GM21528 (cell line): ENCODE data around the gene SUCLG2.
"Not testable (repeated sequence)": the region's sequence is repeated elsewhere in the genome, so short reads cannot be mapped to it uniquely, and the experiment has no call there.

Source experiments
- ATAC-seq: cut with Tn5 transposase; IDR thresholded peaks from one replicate; pipeline ENCODE4 v1.9.1; 2021; ENCODE audit warnings: mild to moderate bottlenecking, moderate library complexity; ENCODE audit not compliant: unreplicated experiment, low FRiP score

SUCLG2 gene

DNA sequence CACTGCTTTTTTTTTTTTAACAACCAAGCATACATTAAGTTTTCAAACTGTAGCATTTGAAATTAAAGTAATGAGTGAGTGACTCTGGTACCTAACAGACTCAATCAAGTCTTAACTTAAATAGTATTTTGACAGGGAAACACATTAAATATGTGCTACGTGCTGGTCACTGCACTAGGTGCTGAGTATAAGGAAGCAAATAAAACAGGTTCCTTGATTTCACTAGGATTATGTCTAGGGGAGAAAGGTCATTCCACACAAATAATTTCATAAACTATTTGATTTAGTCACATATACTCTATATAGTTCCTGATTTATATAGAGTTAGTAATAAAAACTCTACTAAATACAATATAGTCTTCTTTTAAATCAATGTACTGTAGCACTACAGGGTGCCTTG lies 89.4 kb downstream of the SUCLG2 start:
- no peak for ATAC-seq

DNA sequence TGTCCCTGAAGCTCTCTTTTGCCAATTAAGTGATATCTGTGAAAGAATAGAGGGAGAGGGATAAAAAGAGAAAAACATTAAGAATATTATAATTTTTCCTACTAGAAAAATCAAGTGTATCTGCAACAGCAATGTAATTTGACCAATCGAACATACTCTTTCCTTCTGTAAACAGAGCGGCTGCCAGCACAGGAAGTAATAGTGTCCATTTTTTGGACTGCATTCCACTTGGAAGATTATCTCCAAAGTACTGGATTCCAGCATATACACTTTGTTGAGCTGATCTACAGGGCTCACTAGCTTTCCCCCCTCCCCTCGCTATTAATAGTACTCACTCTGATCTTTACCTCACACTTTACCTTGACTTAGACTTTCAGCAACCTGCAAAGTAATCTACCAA lies 90.4 kb downstream of the SUCLG2 start:
- ATAC-seq: no peak

DNA sequence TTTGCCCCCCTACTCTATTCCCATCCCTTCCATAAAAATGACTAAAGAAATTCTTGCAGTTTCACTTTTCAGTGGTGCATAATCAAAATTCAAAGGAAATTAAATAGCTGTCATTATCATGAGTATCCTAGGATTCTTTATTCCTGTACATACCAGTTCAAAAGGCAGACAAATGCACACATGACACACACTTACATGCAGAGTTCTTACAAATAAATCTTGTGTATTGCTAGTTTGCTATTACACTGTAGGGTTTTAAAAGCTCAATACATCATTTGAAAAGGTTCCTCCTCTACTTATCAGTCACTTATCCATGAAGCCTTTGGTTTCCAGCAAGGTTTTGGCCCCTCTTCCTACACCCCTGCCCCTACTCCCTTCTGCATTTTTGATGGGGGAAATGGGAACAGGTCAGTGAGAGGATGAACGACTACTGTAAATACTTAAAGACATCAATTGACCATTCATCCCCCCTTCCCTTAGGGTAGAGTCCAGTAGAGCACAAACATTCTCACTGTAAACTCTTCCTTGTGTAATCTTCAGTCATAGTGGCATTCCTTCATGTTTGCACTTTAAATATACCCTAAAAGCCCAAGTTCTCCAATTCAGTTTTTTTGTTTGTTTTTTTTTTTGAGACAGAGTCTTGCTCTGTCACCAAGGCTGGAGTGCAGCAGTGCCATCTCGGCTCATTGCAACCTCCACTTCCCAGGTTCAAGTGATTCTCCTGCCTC lies 92.6 kb downstream of the SUCLG2 start:
- ATAC-seq: no peak

DNA sequence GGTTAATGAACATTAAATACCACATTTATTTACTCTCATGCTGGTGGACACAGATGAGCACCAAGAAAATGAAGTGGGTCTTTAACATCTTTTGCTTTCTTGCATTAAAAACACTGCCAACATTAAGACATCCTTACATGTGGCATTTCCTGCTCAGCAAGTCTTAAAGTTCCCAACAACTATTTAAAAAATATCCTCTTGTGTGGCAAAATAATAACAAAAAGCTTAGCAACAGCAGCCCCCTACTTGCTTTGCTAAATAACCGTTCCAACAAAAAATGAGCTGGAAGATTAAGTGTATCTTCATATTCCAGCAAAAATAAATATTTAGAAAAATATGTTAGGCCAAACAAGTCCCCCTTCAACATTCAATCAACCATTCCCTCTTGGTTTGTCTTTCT lies 93.1 kb downstream of the SUCLG2 start:
- no peak for ATAC-seq

DNA sequence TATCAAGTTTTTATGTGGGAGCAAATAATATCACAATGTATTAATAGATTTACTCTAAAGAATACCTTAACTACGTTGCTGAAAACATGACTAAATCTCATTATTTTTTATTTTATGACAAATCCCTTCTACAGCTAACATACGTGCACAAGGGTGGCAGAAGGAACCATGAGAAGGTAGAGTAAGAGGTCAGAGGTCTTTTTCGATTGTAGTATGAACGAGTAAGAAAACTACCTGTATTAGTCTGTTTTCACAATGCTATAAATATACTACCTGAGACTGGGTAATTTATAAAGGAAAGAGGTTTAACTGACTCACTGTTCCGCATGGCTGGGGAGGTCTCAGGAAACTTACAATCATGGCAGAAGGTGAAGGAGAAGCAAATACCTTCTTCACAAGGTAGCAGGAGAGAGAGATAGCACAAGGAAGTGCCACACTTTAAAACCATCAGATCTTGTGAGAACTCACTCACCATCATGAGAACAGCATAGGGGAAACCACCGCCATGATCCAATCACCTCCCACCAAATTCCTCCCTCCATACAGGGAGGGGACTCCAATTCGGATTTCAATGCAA lies 95.3 kb downstream of the SUCLG2 start:
- ATAC-seq: no peak

DNA sequence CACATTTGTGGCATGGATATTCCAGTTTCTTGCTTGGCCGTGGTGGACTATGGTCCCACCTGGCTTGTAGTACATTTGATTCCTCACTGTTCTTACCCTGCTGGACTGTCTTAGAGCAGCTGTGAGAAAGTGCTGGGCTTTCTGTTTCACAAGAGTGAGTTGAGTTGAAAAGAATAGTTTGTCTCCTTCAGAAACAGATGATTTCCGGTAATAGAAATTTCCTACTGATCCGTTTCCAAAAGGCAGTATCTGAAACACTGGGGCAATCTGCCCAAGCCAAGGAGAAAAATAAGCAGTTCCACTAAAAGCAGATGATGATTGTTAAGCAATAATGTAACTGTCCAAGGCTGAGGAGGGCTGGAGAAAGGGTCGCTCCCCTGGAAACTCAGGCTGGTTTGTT lies 96.0 kb downstream of the SUCLG2 start:
- ATAC-seq: no peak

DNA sequence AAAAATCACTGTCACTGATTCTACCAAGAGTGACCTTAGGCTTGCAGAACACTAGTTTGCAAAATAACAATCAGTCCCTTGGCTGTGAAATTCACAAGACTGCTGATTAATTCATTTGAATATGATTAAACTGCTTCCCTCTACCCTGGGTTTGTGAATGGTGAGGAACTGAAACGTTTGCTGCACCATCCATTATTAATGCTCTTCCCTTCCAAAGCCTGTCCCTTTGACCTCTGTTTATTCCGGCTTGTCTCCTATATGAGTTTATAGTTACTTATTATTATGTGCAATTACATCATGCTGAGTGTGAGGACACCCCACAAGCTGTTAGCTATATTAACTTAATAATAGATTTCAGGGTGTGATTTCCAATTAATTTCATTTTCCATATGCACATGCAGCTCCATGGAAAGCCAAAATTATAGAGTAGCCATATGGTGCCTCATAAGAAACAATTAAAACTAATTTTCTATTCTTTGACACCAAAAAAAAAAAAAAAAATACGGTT lies 96.5 kb downstream of the SUCLG2 start:
- no peak for ATAC-seq

DNA sequence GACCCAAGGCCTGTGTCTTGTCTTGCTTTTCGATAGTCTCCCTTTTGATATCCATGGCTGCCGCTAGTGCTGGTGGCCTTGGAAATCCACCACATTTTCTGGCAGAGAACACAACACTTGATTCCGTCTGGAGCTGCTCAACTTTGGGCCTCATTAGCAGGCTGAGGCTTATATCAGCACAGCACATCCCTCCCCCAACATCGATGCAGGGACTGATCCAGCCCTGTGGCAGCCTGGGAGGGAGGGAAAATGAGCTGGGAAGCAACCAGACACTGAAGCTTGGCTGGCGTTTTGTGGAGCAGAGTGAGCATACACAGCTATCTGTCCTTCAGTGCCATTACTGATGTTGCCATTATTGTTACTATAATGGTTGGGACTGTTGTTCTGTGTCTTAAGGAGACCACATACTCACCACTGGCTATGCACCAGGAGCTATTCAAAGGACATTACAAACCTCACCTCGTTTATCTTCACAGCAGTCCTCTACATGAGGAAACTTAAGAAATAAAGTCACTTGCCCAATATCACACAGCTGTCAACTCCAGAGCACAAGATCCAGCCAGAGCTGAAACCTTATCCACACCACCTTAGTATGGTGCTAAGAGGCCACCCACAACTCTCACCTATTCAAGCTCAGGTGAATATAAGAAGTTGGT lies 102.9 kb downstream of the SUCLG2 start:
- ATAC-seq: no peak

DNA sequence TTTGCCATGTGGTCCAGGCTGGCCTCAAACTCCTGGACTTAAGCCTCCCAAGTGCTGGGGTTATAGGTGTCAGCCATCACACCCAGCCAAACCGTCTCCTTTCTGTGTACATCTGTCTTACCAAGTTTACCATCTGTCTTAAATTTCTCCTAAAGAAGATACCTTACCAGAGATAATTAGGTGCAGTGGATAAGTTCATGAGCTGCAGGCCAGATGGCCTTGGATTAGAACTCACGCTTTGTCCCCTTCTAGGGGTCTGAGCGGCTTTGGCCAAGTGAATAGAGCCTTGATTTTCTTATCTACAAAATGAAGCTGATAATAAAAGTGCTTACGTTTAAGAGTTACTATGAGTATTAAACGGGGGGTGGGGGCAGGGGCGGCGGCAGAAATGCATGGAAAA lies 103.9 kb downstream of the SUCLG2 start:
- no peak for ATAC-seq

DNA sequence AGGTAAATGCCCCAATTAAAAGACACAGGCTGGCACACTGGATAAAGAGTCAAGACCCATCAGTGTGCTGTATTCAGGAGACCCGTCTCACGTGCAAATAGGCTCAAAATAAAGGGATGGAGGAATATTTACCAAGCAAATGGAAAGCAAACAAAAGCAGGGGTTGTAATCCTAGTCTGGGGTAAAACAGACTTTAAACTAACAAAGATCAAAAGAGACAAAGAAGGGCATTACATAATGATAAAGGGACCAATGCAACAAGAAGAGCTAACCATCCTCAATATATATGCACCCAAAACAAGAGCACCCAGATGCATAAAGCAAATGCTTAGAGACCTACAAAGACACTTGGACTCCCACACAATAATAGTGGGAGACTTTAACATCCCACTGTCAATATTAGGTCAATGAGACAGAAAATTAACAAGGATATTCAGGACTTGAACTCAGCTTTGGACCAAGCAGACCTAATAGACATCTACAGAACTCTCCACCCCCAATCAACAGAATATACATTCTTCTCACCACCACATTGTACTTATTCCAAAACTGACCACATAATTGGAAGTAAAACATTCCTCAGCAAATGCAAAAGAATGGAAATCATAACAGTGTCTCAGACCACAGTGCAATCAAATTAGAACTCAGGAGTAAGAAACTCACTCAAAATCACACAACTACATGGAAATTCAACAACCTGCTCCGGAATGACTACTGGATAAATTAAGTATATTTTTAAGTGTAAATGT lies 111.7 kb downstream of the SUCLG2 start:
- not testable (repeated sequence) for ATAC-seq

DNA sequence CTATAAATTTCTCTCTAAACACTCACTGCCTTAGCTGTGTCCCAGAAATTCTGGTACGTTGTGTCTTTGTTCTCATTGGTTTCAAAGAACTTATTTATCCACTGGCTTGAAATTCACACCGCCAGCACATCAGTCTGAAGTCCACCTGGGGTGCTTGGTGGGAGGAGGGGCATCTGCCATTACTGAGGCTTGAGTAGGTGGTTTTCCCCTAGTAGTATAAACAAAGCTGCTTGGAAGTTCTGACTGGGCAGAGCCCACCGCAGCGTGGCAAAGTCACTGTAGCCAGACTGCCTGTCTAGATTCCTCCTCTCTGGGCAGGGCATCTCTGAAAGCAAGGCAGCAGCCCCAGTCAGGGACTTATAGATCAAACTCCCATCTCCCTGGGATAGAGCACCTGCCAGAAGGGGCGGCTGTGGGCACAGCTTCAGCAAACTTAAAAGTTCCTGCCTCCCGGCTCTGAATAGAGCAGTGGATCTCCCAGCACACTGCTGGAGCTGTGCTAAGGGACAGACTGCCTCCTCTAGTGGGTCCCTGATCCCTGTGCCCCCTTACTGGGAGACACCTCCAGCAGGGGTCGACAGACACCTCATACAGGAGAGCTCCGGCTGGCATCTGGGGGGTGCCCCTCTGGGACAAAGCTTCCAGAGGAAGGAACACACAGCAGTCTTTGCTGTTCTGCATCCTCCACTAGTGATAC lies 114.1 kb downstream of the SUCLG2 start:
- ATAC-seq: no peak

DNA sequence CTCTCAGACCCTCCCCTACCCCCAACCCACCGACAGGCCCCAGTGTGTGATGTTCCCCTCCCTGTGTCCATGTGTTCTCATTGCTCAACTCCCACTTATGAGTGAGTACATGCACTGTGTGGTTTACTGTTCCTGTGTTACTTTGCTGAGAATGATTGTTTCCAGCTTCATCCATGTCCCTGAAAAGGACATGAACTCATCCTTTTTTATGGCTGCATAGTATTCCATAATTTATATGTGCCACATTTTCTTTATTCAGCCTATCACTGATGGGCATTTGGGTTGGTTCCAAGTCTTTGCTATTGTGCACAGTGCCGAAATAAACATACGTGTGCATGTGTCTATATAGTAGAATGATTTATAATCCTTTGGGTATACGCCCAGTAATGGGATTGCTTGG lies 117.2 kb downstream of the SUCLG2 start:
- ATAC-seq: not testable (repeated sequence)

DNA sequence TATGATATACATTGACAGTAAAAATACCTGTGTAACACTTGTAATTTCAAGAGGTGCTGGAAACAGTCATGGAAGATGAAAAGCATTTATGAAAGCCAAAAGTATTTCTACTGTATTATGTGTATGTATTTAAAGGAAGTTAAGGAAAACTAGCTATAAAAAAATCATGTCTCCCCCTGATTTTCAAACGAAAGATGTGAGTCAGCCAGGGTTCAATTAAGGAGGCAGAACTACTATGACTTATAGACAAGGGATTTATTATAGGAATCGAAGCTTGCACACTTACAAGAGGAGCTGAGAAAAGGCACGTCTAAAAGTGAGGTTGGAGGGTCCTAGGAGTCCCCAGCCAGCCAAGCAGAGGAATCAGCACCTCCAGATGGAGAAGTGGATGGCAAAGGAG lies 119.4 kb downstream of the SUCLG2 start:
- ATAC-seq: no peak

DNA sequence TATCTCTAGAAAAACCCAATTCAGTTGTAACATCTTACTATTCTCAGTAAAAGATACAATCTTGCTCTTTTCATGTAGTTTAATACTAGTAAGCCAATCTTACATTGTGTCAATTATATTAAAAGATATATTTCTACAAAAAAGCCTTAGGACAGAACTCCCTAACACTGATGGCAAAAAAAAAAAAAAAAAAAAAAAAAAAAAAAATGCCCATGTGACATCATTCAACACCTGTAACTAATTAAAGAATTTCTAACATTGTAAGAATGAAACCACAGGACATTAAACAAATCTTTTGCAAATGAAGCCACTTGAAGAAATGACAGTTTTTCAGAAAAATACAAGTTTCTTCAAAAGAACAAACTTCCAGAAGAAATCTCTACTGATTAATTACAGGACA lies 119.8 kb downstream of the SUCLG2 start:
- ATAC-seq: no peak

DNA sequence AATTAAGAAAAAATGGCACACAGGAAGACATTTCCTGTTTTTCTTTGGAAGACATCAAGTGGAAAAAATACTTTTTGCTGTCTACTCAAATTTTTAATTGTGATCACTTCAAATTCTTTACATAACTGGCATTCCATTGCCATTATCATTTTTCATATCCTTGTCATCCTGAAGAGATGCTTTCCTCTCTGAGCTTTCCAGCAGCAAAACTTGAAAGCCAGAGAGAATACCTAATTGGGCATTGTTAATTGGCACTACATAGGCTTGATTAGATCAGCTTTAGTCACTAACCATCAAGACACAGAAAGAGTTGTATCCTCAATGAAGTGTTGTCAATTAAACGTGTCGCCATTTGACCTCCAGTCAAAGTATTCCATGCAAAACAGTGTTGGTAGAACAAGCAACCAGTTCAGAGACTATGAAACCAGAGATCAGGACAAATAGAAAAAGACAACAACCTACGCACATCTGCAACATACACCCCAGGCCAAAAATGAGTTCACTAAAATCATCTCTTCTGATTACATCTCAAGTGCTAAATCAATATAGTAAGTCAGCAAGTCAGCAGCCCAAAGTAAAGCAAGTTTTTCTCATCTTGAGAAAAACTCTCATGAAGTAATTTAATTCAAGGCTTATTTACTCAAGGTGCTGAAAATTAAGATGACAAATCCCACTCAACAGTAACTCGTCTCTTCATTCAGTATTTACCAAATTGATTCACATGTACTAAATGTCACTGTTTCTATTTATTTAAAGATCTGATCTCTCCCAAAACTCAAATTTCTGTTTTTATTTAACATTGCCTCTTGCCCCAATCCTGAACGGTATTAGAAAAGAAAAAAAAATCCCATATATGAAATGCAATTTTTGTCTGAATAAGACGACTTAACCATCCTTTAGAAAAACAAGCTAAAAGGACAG lies 123.0 kb downstream of the SUCLG2 start:
- no peak for ATAC-seq

DNA sequence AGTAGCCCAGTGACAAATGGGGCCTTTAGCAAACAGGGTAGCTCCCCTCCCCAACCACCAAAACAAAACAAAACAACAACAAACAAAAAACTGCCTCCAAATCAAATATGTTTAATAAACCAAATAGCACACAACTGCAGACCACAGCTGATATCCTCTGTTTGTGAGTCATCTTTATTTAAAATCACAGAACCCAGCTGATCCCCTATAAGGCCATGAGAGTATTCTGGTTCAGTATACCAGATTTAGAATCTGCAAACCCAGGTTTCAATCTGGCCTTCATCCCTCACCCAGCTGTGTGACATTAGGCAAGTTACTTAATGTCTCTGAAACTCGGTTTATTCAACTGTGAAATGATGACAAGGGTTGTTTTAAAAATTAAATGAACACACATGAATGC lies 124.5 kb downstream of the SUCLG2 start:
- ATAC-seq: no peak

DNA sequence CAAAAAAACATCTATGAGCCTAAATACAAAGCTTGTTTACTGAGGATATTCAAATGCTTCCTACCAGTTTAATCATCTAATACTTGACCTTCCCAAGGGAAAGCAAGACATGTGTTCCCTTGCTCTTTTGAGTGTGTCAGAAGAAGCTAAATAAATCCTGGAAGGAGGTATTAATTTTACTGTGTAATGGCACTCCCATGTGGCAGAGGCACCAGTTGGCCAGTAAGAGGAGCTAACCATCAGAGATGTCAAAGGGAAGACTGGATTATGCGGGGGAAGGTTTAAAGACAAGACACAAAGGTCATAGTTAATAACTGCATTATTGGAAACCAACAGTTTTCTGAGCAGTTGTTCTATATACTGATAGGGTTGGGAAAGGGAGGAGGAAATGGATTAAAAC lies 125.1 kb downstream of the SUCLG2 start:
- ATAC-seq: no peak

DNA sequence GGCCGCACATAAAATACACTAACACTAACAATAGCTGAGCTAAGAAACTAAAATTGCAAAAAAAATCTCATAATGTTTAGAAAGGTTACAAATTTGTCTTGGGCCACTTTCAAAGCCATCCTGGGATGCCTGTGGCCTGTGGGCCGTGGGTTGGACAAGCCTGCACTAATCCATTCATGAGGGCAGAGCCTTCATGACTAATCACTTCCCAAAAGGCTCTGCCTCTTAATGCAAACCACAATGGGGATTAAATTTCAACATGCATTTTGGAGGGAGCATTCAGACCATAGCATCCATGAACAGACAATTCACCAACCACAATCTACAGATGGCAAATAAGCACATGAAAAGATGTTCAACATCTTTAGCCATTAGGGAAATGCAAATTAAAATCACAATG lies 128.2 kb downstream of the SUCLG2 start:
- ATAC-seq: no peak

DNA sequence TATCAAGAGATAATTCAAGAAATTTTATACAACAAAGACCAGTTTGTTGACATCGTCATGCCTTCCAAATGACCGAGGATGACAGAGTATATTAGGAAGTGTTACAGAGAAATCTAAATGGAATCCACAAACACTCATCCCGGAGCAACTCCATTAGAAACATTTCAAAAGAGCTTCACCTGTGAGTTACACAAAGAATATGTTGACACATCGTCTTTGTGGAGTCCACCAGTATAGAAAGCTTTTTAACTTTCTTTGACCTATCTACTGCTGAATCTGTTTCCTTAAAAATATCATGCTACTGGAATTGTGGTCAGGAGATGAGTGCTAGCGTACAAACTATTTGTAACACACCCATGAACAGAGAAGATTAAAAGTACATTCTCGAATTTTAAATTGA lies 130.4 kb downstream of the SUCLG2 start:
- ATAC-seq: no peak

DNA sequence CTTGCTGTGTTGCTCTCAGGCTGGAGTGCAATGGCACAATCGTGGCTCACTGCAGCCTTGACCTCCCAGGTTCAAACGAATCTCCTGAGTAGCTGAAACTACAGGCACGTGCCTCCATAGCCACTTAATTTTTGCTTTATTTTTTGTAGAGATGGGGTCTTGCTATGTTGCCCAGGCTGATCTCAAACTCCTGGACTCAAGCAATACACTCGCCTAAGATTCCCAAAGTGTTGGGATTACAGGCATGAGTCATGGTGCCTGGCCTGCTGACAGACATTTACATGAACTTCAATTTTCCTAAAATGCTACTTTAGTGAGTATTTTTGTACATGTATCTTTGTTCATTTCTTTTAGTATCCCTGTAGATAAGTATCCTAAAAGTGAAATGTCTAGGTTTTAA lies 132.3 kb downstream of the SUCLG2 start:
- no peak for ATAC-seq
